ENCODE measurements around the gene CHN2.

DNA sequence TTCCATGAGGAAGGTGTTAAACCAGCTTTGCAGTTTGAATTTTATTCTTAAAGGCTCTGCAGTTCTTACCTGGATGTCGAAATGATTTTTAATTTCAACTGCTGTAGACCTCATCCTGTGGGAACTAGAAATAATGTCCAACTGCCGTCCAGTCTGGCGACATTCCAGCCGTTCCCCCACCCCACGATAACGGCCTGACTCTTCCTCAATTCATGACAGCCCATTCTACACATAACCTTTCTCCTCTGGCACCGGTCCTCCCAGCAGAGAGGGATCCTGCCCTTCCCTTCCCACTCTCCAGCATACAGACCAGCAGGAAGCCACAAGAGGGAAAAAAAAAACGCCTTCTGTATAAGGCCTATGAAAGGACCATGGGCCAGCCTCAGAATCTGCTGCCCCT lies 317.3 kb downstream of the CHN2 start:
- TF ChIP-seq POLR2A (IDR thresholded peaks at IDR 0.05; ENCODE audit: low read depth, low read length) (no peak), POLR2AphosphoS5 (IDR thresholded peaks at IDR 0.05; ENCODE audit: low read depth, low read length) (no peak), TAF1 (IDR thresholded peaks at IDR 0.05; ENCODE audit: low read depth, low read length) (no peak), SPI1 (IDR thresholded peaks at IDR 0.05; ENCODE audit: low read depth, low read length) (no peak), PAX5 (IDR thresholded peaks at IDR 0.05; ENCODE audit: insufficient read depth, low read length, severe bottlenecking) (no peak)
